D341Med (cell line): ENCODE results near the gene ANKS6.
"Not testable (repeated sequence)": the region's sequence is repeated elsewhere in the genome, so short reads cannot be mapped to it uniquely, and the experiment has no call there.

Source experiments
- DNase-seq: peaks from one replicate; pipeline ENCODE4 v3.0.0; 2012; ENCODE audit warnings: low spot score

ANKS6 gene

GRCh38 chr9:98702835-98703380 is 93.4 kb downstream of the ANKS6 start:
- DNase-seq: no peak

- DNase-seq: no peak
Measured at GRCh38 chr9:98702340-98702739, 94.0 kb downstream of the ANKS6 start.

- DNase-seq: no peak
Measured at GRCh38 chr9:98701576-98701975, 94.8 kb downstream of the ANKS6 start.

GRCh38 chr9:98700801-98701200 is 95.6 kb downstream of the ANKS6 start:
- no peak for DNase-seq

- DNase-seq: no peak
Measured at GRCh38 chr9:98698856-98699255, 97.5 kb downstream of the ANKS6 start.

- no peak for DNase-seq
Measured at GRCh38 chr9:98694943-98695342, 101.4 kb downstream of the ANKS6 start.

GRCh38 chr9:98692392-98692791 is 104.0 kb downstream of the ANKS6 start:
- no peak for DNase-seq

- DNase-seq: no peak
Measured at GRCh38 chr9:98691890-98692289, 104.5 kb downstream of the ANKS6 start.

- no peak for DNase-seq
Measured at GRCh38 chr9:98690686-98691085, 105.7 kb downstream of the ANKS6 start.

GRCh38 chr9:98688710-98689495 is 107.5 kb downstream of the ANKS6 start:
- no peak for DNase-seq

GRCh38 chr9:98687911-98688310 is 108.4 kb downstream of the ANKS6 start:
- DNase-seq: no peak

- DNase-seq: no peak
Measured at GRCh38 chr9:98686961-98687855, 109.1 kb downstream of the ANKS6 start.

- not testable (repeated sequence) for DNase-seq
Measured at GRCh38 chr9:98684816-98685215, 111.5 kb downstream of the ANKS6 start.
